K562 (cell line): ENCODE measurements around the gene RNU6-8. TPM values are rescaled to one million over a fixed set of nuclear protein-coding genes. Genes with fewer than 3 reads are reported as not detected.
A peak's percentile ranks its signal among the peaks of the same experiment; 100 is the strongest.

Source experiments
- ARID4B ChIP-seq: sonication (generic); formaldehyde crosslinking; IDR thresholded peaks from 2 replicates; pipeline ENCODE4 v1.8.0; 2022; ENCODE audit warnings: mild to moderate bottlenecking, missing genetic modification reagents
- MGA ChIP-seq: fragments of 450-650 bp; IDR thresholded peaks from 2 replicates; pipeline ENCODE4 v1.6.1; 2016; ENCODE audit warnings: mild to moderate bottlenecking, moderate library complexity
- polyA plus RNA-seq, 8 experiments: library from polyadenylated mRNA; depleted of rRNA in 4 of 8; stranded (reverse) in 5 of 8; unstranded in 3 of 8; fragments of >200 nt; fragmentation: Nextera tagmentation in 2 of 8; fragmentation: Illumina TruSeq in 1 of 8; extraction: Ambion mirVana in 2 of 8; extraction: Trizol in 1 of 8; gene quantifications; 2 replicates each; pipeline versions ENCODE4 v1.2.1 to v1.2.3, GENCODE V29; 2011 to 2014; ENCODE audit warnings: inconsistent platforms in 1 of 8, missing spikeins in 1 of 8
- total RNA-seq, 7 experiments: library from RNA; depleted of rRNA in 6 of 7; stranded (reverse); fragments of >200 nt in 6 of 7; fragmentation: Illumina TruSeq in 2 of 7; extraction: Trizol in 2 of 7; gene quantifications; 2 replicates each; pipeline versions ENCODE4 v1.2.1 to v1.2.3, GENCODE V29; 2011 to 2021; ENCODE audit warnings: low replicate concordance in 1 of 7
- TF ChIP-seq, protein P1 (sequence below): fragments of 250-450 bp; sonication (Bioruptor Pico); IDR thresholded peaks from 2 replicates; pipeline ENCODE4 v1.5.0; 2020; ENCODE audit warnings: mild to moderate bottlenecking
- TF ChIP-seq, protein P2 (sequence below): sonication (generic); formaldehyde crosslinking; IDR thresholded peaks from 2 replicates; pipeline ENCODE4 v1.8.0; 2023; ENCODE audit warnings: mild to moderate bottlenecking, missing genetic modification reagents

RNU6-8 gene
- total and polyA plus RNA-seq, 9 of the 15 experiments (the other 6 are each of a cell fraction or from before 2014, with no cell fraction given), result not detected

GRCh38 chr14:32201193-32201815, 1.8 kb downstream of the RNU6-8 start (continued):
- TF ChIP-seq, protein P1, sequence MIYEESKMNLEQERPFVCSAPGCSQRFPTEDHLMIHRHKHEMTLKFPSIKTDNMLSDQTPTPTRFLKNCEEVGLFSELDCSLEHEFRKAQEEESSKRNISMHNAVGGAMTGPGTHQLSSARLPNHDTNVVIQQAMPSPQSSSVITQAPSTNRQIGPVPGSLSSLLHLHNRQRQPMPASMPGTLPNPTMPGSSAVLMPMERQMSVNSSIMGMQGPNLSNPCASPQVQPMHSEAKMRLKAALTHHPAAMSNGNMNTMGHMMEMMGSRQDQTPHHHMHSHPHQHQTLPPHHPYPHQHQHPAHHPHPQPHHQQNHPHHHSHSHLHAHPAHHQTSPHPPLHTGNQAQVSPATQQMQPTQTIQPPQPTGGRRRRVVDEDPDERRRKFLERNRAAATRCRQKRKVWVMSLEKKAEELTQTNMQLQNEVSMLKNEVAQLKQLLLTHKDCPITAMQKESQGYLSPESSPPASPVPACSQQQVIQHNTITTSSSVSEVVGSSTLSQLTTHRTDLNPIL (CRISPR knock-in tag), result no peak
- peak; percentile 34; the same call in 1 of the 2 replicates for TF ChIP-seq ARID4B (CRISPR knock-in tag)
- TF ChIP-seq MGA, result peak; percentile 57; the same call in 1 of the 2 replicates
- TF ChIP-seq, protein P2, sequence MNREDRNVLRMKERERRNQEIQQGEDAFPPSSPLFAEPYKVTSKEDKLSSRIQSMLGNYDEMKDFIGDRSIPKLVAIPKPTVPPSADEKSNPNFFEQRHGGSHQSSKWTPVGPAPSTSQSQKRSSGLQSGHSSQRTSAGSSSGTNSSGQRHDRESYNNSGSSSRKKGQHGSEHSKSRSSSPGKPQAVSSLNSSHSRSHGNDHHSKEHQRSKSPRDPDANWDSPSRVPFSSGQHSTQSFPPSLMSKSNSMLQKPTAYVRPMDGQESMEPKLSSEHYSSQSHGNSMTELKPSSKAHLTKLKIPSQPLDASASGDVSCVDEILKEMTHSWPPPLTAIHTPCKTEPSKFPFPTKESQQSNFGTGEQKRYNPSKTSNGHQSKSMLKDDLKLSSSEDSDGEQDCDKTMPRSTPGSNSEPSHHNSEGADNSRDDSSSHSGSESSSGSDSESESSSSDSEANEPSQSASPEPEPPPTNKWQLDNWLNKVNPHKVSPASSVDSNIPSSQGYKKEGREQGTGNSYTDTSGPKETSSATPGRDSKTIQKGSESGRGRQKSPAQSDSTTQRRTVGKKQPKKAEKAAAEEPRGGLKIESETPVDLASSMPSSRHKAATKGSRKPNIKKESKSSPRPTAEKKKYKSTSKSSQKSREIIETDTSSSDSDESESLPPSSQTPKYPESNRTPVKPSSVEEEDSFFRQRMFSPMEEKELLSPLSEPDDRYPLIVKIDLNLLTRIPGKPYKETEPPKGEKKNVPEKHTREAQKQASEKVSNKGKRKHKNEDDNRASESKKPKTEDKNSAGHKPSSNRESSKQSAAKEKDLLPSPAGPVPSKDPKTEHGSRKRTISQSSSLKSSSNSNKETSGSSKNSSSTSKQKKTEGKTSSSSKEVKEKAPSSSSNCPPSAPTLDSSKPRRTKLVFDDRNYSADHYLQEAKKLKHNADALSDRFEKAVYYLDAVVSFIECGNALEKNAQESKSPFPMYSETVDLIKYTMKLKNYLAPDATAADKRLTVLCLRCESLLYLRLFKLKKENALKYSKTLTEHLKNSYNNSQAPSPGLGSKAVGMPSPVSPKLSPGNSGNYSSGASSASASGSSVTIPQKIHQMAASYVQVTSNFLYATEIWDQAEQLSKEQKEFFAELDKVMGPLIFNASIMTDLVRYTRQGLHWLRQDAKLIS (CRISPR knock-in tag), result 0 out of 2 replicates have a peak, but pooled peaks have one; percentile 16
